Measurements from ENCODE around the gene ATP6V0E2.

ATP6V0E2 gene

DNA sequence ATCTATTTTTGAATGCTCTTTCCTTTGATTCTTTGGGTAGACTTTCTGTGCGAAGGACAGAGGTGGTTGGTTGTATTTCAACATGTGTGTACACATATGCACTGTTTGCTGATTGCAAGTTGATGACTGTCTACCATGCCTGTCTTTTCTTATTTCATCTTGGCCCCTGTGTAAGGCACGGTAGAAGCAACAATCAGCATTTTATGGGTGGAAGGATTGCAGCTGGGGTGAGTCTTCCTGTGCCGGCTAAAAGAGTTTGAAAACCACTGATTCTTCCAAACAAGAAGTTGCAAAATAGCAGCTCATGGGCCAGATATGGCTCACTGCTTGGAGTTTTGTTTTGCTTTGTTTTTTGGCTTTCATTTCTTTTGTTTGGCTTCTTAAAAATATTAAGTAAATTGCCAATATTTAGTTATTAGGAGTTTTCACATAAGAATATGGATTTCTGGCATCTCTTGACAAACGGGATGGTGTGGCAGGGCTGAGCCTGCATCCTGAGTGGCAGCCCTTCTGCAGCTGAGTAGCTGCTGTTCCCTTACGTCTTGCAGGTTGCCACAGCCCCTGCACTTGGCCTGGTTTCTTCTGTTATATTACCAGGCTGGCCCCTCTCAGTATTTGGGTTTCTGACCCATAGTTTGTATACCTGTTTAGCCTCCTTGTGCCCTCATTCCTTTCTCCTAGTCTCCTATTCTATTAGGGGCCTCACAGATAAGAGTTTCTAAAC is 28.4 kb upstream of the ATP6V0E2 start:
- no peaks in the 10 kb centered on the region for H3K27me3 ChIP-seq (replicated peaks)
- no peak overlapping the region for H3K4me3 ChIP-seq (ENCODE audit: low read depth, low read length)
- TF ChIP-seq, protein P1, sequence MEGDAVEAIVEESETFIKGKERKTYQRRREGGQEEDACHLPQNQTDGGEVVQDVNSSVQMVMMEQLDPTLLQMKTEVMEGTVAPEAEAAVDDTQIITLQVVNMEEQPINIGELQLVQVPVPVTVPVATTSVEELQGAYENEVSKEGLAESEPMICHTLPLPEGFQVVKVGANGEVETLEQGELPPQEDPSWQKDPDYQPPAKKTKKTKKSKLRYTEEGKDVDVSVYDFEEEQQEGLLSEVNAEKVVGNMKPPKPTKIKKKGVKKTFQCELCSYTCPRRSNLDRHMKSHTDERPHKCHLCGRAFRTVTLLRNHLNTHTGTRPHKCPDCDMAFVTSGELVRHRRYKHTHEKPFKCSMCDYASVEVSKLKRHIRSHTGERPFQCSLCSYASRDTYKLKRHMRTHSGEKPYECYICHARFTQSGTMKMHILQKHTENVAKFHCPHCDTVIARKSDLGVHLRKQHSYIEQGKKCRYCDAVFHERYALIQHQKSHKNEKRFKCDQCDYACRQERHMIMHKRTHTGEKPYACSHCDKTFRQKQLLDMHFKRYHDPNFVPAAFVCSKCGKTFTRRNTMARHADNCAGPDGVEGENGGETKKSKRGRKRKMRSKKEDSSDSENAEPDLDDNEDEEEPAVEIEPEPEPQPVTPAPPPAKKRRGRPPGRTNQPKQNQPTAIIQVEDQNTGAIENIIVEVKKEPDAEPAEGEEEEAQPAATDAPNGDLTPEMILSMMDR (IDR thresholded peaks at IDR 0.05; ENCODE audit: low read depth, low read length, missing control alignments) = no peak
- DNase-seq = no peak
- no peaks in the 10 kb centered on the region for H3K36me3 ChIP-seq (replicated peaks)
- in situ Hi-C loops (cut with HindIII; ENCODE audit: low pct_ligation_motif_present, low sequenced_read_pairs) = no loop called here
- H3K27ac ChIP-seq = no peak overlapping the region

DNA sequence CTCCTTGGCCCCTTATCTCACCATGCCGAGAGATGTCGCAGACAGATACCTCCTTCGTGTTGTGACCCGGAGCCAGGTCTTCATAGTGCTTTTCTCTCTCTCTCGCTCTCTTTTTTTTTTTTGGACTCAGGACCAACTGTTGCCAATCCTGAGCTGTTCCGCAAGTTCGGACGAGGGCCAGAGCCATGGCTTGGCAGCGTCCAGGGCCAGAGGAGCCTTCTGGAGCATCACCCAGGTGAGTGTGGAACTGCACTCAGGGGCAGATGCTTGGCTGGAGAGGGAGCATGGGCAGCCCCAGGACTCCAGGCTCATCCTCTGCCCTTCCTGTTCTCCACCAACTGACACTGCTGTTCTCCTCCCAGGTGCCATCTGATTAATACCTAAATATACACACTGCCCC is 27.7 kb upstream of the ATP6V0E2 start:
- Histone ChIP-seq H3K36me3 (replicated peaks) (no peaks in the 10 kb centered on the region), H3K4me3 (ENCODE audit: low read depth, low read length) (no peak overlapping the region), H3K27ac (no peak overlapping the region), H3K27me3 (replicated peaks) (no peaks in the 10 kb centered on the region)
- in situ Hi-C loops (cut with HindIII; ENCODE audit: low pct_ligation_motif_present, low sequenced_read_pairs) = no loop called here
- DNase-seq = no peak
- TF ChIP-seq, protein P1 (IDR thresholded peaks at IDR 0.05; ENCODE audit: low read depth, low read length, missing control alignments) = no peak

DNA sequence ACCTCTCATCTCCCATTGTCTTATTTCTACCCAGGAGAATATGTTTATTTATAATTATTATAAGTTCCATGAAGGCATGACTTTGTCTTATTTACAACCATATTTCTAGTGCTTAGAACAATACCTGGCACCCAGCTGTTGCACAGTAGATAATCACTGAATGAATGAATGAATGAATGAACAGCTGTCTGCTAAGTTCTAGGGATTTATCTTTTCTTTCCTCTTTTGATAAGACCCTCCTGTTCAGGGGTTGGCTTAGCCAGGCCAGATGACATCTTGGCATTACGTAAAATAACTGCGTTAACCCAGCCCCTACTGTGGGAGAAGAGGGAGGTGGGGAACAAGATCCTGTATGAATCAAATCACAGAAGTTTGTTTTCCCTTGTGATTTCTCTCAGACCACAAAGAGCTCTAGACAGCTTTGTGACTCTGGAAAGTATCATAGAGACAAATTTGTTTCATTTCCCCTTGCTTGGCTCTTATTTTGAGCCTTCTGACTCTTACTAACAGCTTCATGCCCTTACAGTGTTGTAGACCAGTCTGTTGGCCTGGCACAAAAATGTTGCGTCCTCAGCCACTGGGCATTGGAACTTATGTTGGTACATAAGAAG is 27.2 kb upstream of the ATP6V0E2 start:
- Histone ChIP-seq H3K27me3 (replicated peaks) (no peaks in the 10 kb centered on the region), H3K36me3 (replicated peaks) (no peaks in the 10 kb centered on the region), H3K27ac (no peak overlapping the region), H3K4me3 (ENCODE audit: low read depth, low read length) (no peak overlapping the region)
- DNase-seq = no peak
- TF ChIP-seq, protein P1 (IDR thresholded peaks at IDR 0.05; ENCODE audit: low read depth, low read length, missing control alignments) = no peak
- in situ Hi-C loops (cut with HindIII; ENCODE audit: low pct_ligation_motif_present, low sequenced_read_pairs) = no loop called here

DNA sequence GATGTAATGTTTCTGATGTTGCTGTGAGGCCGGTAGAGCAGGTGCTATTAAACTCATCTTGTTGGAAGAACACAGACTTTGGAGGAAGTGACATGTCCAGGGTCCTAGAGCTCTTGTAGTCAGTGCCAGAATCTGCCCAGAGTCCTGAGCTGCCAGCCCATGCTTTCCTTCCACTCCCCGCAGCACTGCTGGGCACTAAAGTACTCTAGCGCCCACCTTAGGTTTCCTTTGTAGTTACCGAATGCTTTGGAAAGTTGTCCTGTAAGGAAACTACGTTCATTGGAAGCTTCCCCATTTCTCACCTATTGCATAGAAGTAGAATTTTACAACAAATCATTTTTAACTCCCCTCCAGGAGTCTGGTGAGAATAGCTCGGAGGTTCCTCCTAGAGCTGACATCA is 24.6 kb upstream of the ATP6V0E2 start:
- H3K27ac ChIP-seq = no peak overlapping the region
- no peak for DNase-seq
- in situ Hi-C loops (cut with HindIII; ENCODE audit: low pct_ligation_motif_present, low sequenced_read_pairs) = no loop called here
- no peak overlapping the region for H3K4me3 ChIP-seq (ENCODE audit: low read depth, low read length)
- TF ChIP-seq, protein P1 (IDR thresholded peaks at IDR 0.05; ENCODE audit: low read depth, low read length, missing control alignments) = no peak
- H3K27me3 ChIP-seq (replicated peaks) = no peaks in the 10 kb centered on the region
- no peaks in the 10 kb centered on the region for H3K36me3 ChIP-seq (replicated peaks)

DNA sequence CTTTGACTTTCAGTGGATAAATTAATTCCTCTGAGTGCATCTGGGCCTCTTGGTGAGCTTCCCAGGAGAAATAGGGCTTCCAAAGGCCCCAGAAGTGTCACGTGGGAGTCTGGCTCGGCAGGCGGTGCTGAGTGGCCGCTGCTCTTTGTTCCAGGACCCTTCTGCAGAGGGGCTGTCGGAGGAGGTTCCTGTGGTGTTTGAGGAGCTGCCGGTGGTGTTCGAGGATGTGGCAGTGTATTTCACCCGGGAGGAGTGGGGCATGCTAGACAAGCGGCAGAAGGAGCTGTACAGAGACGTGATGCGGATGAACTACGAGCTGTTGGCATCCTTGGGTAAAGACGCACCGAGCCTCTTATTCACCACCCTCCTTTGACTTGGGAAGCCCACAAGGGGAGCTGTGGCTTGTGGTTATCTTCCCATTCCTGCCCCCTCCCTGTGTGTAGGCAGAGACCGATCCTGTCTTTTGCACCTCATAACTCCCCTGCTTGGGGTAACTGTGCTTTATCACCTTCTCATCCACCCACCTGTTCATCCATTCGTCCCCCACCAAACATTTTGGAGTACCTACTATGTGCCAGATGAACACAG is 23.7 kb upstream of the ATP6V0E2 start:
- Histone ChIP-seq H3K36me3 (replicated peaks) (no peaks in the 10 kb centered on the region), H3K27me3 (replicated peaks) (no peaks in the 10 kb centered on the region), H3K27ac (no peak overlapping the region), H3K4me3 (ENCODE audit: low read depth, low read length) (no peak overlapping the region)
- in situ Hi-C loops (cut with HindIII; ENCODE audit: low pct_ligation_motif_present, low sequenced_read_pairs) = no loop called here
- no peak for DNase-seq
- TF ChIP-seq, protein P1 (IDR thresholded peaks at IDR 0.05; ENCODE audit: low read depth, low read length, missing control alignments) = peak; percentile 18

All from brain microvascular endothelial cell (primary cell).